HG02885 (cell line): ENCODE results near the gene TPRA1.

Source experiments
- ATAC-seq: cut with Tn5 transposase; IDR thresholded peaks from one replicate; pipeline ENCODE4 v1.9.1; 2021; ENCODE audit warnings: mild to moderate bottlenecking; ENCODE audit not compliant: unreplicated experiment, poor library complexity

The TPRA1 gene

GRCh38 chr3:127597020-127597771, 6.7 kb upstream of the TPRA1 start:
- peak; percentile 22 for ATAC-seq

GRCh38 chr3:127595303-127595702, 4.8 kb upstream of the TPRA1 start:
- ATAC-seq: no peak

DNA sequence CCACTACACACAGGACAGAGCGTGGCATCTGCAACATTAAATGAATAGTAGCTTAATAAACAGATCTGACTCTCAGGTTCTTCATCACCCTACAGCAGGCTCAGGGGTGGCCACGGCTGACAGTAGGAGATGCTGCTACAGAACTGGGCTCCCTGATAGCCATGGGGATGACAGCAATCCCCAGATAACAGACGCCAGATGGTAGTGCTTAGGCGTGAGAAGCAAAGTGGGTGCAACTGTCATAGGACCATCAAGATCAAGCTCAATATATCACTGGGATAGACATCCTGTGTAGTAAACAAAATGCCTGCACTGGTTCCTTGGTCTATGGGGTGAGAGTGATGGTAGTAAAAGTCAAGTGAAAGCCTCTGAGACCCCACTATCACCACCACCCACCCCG, 2.6 kb upstream of the TPRA1 start:
- no peak for ATAC-seq

- peak; percentile 37 for ATAC-seq
Observed at GRCh38 chr3:127590282-127590592, 296 bp downstream of the TPRA1 start.

GRCh38 chr3:127589600-127590281, 792 bp downstream of the TPRA1 start:
- ATAC-seq: no peak

DNA sequence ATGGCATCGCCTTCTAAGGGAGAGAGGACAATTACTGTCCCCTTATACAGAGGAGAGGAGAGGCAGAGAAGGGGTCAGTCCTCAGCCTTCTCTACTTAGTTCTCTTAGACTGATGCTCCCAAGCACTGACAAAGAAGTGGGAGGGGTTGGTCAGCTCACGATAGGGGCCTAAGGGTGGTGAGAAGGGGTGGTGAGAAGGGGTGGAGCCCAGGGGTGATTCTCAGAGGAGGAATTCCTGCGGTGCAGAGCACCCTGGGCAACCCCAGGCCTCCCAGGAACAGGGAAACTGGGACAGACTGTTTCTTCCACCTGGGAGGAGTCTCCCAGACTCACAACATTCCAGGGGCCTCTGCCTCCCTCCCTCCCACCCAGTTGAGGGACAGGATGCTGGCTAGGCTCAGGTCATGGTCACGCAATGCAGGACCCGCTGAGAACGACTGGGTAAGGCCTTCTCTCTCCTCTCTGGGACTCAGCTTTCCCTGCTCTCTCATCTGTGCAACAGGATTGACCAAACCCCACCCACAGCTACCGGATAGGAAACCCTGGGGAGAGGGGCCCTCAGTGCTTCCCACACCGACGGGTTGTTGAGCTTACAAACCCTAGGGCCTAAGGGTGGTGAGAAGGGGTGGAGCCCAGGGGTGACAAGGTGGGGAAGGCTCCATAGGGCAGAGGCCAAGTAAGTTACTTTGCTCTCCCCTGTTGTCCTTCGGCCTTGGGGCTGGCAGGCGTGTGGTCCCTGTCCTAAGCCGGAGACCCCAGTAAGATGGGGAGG, 1.5 kb downstream of the TPRA1 start:
- no peak for ATAC-seq

GRCh38 chr3:127587876-127588275, 2.7 kb downstream of the TPRA1 start:
- ATAC-seq: no peak

GRCh38 chr3:127585813-127586413, 4.6 kb downstream of the TPRA1 start:
- no peak for ATAC-seq

DNA sequence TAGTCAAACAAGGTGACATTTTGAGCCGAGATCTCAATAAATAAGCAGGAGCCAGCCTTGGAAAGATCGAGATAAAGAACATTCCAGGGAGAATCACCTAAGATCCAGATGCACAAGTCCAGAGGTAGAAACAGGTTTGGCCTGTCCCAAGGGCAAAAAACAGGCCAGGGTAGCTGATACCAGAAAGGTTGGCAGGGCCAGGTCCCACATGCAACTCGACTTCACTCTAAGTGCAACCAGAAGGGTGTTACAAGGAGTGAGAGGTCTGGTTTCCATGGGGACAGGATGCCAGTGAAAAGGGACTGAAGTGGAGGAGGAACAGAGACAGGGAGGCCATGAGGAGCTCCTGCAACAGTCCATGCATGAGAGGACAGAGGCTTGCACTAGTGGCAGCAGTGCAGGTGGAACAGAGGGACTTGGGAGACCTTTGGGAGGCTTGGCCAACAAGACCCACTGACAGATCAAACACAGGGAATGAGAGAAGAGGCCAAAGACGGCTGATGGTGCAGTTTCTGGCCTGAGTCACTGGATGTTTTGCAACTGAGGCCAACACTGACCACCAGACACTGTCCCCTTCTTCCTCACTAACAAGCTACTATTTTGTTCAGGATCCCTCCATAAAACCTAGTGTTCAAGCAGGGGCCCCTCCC, 5.2 kb downstream of the TPRA1 start:
- ATAC-seq: no peak

DNA sequence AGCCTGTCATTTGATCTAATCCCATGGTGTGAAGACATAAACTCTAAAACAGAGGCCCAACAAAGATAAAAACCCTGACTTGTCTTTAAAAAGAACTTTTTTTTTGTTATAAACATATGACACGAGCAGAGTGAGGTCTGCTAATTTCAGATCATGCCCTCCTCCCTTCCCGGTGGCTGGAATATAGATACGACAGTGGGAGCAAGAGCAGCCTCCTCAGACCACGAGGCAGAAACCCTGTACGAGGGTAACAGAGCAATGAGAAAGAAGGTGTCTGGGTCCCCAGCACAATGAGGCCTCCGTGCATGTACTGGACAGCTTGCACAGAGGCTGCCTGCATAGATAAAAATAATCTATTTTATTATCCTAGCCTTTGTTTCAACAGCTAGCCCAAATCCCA, 5.8 kb downstream of the TPRA1 start:
- ATAC-seq: no peak

- ATAC-seq: no peak
Observed at GRCh38 chr3:127580327-127581060, 10.0 kb downstream of the TPRA1 start.

GRCh38 chr3:127578802-127579201, 11.7 kb downstream of the TPRA1 start:
- ATAC-seq: no peak

- ATAC-seq: no peak
Observed at GRCh38 chr3:127578168-127578567, 12.4 kb downstream of the TPRA1 start.

GRCh38 chr3:127577448-127577847, 13.1 kb downstream of the TPRA1 start:
- no peak for ATAC-seq

DNA sequence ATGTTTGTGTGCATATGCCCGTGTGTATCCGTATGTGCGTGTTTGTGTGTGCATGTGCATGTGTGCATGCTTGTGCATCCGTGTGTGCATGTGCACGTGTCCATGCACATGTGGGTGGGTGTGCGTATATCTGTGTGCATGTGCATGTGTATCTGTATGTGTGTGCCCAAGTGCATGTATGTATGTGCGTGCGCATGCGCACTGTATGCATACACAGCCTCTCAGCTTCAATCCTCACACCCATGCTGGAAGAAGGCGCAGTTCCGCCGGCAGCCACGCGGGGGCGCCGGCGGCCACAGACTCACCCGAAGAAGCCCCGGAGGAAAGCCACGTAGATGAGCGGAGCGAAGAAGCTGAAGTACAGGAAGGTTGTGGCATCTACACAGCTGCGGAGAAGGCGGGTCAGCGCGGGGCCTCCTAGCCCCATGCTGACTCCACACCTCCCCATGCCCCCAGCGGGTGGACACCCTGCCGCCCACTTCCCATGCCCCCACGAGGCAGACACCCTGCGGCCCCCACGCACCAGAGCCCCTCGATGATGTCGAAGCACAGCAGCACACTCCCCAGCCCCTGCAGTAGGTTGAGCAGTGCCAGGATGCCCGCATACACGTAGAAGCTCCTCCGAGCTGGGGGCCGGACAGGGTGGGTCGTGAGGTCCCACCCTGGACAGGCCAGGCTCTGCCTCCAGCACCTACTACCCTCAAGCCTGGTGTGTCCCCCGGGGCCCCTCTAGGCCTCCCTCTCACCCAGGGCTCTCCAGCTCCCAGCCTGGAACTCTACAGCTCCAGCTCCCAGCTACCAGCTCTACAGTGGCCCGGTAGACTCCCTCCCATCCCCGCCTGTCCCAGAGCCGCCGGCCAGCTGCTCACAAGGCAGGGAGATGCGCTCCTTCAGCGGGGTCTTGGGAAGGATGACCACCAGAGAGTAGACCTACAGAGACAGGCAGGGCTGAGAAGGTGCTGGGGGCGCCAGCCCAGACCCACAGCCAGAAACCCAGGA, 15.4 kb downstream of the TPRA1 start:
- ATAC-seq: peak; percentile 84

DNA sequence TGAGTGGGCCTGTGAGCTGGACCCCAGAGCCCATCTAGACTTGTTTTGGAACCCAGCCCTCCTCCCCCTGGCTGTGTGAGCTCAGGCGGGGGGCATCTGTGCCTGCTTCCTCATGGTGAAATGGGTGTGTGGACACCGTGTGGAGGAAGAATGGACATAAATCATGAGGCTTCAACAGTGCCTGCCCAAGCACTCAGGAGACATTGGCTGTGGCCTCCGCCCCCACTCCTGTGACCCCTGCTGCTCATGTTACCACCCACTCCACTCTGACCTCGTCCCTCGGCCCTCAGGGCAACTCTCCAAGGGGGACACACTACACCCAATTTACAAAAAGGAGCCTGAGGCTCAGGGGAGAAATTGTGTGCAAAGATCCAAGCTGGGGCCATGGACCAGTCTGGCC, 16.6 kb downstream of the TPRA1 start:
- ATAC-seq: no peak

DNA sequence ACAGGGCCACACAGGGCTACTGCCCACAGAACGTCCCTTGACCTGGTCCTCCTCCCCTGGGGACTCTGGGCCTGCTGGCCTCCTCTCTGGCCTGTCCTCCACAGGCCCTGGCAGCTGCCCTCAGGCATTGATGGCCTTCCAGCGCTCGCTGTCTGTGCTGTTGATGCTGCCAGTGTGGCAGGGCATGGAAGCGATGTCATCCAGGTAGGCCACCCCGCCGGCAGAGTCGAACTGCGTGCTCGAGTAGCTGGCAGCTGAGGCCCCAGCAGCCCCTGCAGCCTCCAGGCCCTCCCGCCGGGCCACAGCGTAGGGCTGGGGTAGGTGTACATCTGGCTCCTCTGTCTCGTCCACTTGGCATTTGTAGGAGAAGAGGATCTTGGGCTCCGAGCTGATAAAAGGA, 17.1 kb downstream of the TPRA1 start:
- ATAC-seq: no peak

DNA sequence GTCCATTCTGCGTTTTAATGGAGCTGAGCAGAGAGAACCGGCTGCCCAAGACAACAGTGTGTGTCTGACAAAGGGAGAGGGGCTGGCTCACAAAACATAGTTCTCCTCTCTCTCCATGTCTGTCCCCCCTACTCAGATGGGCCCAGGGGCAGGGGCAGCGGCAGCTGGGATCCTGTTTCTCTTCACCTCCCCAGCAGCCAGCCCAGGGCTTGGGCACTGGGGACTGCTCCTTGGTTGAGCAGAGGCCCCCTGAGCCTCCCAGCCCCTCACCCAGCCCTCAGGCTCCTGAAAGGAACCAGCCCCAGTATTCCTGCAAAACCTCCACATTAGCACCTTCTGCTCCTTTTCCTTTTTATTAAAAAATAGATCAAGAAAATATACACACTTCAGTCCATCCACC, 17.8 kb downstream of the TPRA1 start:
- no peak for ATAC-seq

DNA sequence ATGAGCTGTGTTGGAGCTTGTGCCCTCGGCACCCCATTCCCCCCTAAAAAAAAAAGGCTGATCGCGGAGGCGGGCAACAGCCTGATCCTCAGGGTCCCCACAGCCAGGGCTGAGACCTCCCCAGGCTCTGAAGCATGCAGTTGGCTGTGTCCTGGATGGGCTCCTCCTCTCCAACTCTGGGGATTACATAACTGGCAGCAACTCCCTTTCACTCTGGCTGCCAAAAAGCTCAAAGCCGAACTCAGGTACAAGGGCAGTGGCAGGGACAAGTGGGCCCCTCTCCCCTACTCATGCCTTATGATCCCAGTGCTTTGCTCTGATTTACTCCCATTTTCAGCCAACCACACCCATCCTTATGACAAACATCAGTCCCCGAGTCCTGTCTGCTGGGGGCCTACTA, 18.3 kb downstream of the TPRA1 start:
- ATAC-seq: no peak
